CD4-positive, CD25-positive, alpha-beta regulatory T cell (primary cell): ENCODE results near the gene PGC. TPM values are rescaled to one million over a fixed set of nuclear protein-coding genes. Genes with fewer than 3 reads are reported as not detected.
A peak's percentile ranks its signal among the peaks of the same experiment; 100 is the strongest.

ENCODE experiments used
- ATAC-seq, 2 donors: fragments of 150-1000 bp; cut with Tn5 transposase; one replicate each; pipeline ENCODE4 v1.10.0; 2021; ENCODE audit warnings: low read depth in 2 of 2, moderate number of reproducible peaks in 2 of 2, moderate library complexity in 1 of 2
- DNase-seq, 3 donors: peaks; one replicate each; pipeline versions ENCODE4 v3.0.0 to v3.0.0-alpha.2; 2012 to 2022; ENCODE audit warnings: mixed read lengths in 1 of 3
- H3K27ac ChIP-seq: one replicate; pipeline ENCODE4 v1.7.0; 2013; ENCODE audit warnings: mild to moderate bottlenecking, low read length; ENCODE audit not compliant: insufficient read depth, poor library complexity, severe bottlenecking
- H3K27me3 ChIP-seq: one replicate; pipeline ENCODE4 v1.7.0; 2013; ENCODE audit warnings: low read length; ENCODE audit not compliant: control insufficient read depth, insufficient read depth
- H3K36me3 ChIP-seq: one replicate; pipeline ENCODE4 v1.7.0; 2013; ENCODE audit warnings: mild to moderate bottlenecking, low read length, moderate library complexity; ENCODE audit not compliant: control insufficient read depth, insufficient read depth
- H3K4me1 ChIP-seq: 2 replicates; pipeline ENCODE4 v1.7.0; 2013; ENCODE audit warnings: mild to moderate bottlenecking, low read length; ENCODE audit not compliant: insufficient read depth, control insufficient read depth, poor library complexity, severe bottlenecking
- H3K4me3 ChIP-seq: one replicate; pipeline ENCODE4 v1.7.0; 2013; ENCODE audit warnings: low read depth, mild to moderate bottlenecking, low read length, moderate library complexity
- H3K9me3 ChIP-seq, 2 experiments: 1 replicate in 1 of 2; 2 replicates in 1 of 2; pipeline ENCODE4 v1.7.0; 2013; ENCODE audit warnings: low read length in 2 of 2, mild to moderate bottlenecking in 1 of 2, moderate library complexity in 1 of 2; ENCODE audit not compliant: control insufficient read depth in 2 of 2
- H3K27ac Mint-ChIP-seq, 3 donors: one replicate each; pipeline ENCODE4 v1.8.0; 2020 to 2022; ENCODE audit warnings: mild to moderate bottlenecking in 3 of 3, mixed read lengths in 3 of 3, moderate library complexity in 2 of 3
- H3K27me3 Mint-ChIP-seq: one replicate; pipeline ENCODE4 v1.8.0; 2022; ENCODE audit warnings: mild to moderate bottlenecking, mixed read lengths
- H3K36me3 Mint-ChIP-seq: one replicate; pipeline ENCODE4 v1.8.0; 2020; ENCODE audit warnings: mixed read lengths
- H3K4me1 Mint-ChIP-seq, 4 donors: one replicate each; pipeline ENCODE4 v1.8.0; 2020 to 2022; ENCODE audit warnings: mixed read lengths in 4 of 4, mild to moderate bottlenecking in 1 of 4
- H3K4me3 Mint-ChIP-seq, 4 donors: one replicate each; pipeline ENCODE4 v1.8.0; 2020 to 2022; ENCODE audit warnings: mild to moderate bottlenecking in 4 of 4, mixed read lengths in 4 of 4, moderate library complexity in 3 of 4
- H3K9me3 Mint-ChIP-seq, 7 donors: one replicate each; pipeline ENCODE4 v1.8.0; 2020 to 2022; ENCODE audit warnings: mixed read lengths in 7 of 7, mild to moderate bottlenecking in 3 of 7, moderate library complexity in 2 of 7
- polyA plus RNA-seq, 4 donors: library from polyadenylated mRNA; unstranded; fragments of 300-500 nt; fragmentation: Illumina TruSeq; gene quantifications; one replicate each; pipeline ENCODE4 v1.2.3, GENCODE V29; 2021
- total RNA-seq: library from RNA; stranded (reverse); gene quantifications from one replicate; pipeline ENCODE4 v1.2.3, GENCODE V29; 2022

Gene PGC
- total and polyA plus RNA-seq, 5 donors from 2014 or later: not detected

DNA sequence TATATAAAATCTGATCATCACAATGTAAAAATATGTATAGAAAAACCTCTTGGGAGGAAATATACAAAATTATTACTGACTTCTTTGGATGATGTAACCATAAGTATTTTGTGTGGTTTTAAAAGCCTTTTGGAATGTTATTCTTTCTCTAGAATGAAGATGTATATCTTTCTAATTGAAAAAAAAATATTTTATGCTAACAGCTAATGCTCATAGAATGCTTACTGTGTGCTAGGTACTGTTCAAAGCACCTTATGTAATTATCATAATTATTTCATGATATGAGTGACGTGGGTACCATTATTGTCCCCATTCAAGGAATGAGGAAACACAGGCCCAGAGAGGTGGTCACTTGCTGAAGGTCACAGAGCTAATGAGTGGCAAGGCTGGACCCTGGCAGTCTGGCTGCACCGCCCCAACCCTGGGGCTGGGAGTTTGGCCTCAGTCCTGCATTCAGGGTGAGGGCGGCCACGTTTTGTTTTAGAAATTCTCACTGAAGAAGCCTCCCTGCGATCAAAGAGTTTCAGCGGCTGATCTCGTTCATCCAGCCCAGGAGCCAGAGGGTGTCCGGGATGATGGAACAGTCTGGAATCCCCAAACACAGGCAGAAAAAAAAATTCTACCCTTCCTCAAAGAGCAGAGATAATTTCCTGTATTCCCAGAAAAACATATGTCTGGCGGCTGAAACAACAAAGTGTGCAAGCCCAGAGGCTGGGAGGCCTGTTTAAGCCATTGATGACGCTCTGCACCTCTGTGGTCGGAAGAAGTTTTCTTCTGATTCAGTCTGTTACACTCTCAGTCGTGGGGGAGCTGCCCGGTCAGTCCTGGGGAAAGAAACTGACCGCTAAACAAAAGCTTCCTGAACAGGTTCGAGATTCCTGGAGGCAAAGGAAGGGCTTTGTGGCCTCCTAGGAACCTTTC is 49.1 kb downstream of the PGC start:
- H3K4me3 ChIP-seq: no peak overlapping the region
- ATAC-seq (no peak), DNase-seq (no peak)
- H3K4me3 Mint-ChIP-seq: peak overlapping the region in 1 of 4 donors; percentile 85
- H3K36me3 ChIP-seq: no peaks in the 10 kb centered on the region
- H3K27me3 Mint-ChIP-seq: no peaks in the 10 kb centered on the region
- no peaks in the 10 kb centered on the region for H3K27me3 ChIP-seq
- no peak overlapping the region for H3K27ac Mint-ChIP-seq
- no peak overlapping the region for H3K27ac ChIP-seq
- peaks cover 0 to 7% (median 0%) of the 10 kb centered on the region in 4 donors for H3K4me1 Mint-ChIP-seq
- H3K9me3 ChIP-seq: no peaks in the 10 kb centered on the region
- no peaks in the 10 kb centered on the region for H3K36me3 Mint-ChIP-seq
- H3K4me1 ChIP-seq: no peaks in the 10 kb centered on the region
- no peaks in the 10 kb centered on the region for H3K9me3 Mint-ChIP-seq

DNA sequence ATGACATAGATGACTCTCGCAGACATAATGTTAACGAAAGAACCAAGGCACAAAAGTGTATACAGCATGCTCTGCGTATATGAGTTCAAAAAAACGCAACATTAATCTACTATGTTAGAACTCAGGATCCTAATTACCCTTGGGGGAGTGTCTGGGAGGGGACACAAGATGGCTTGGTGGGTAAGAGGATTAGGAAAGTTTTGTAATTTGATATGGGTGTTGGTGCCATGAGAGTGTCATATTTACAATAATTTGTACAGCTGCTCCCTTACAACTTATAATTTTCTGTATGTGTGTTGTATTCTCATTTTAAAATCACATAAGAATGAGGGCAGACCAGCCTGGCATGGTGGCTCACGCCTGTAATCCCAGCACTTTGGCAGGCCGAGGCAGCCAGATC is 50.4 kb downstream of the PGC start:
- Mint-ChIP-seq H3K9me3 (no peaks in the 10 kb centered on the region), H3K27me3 (no peaks in the 10 kb centered on the region), H3K27ac (no peak overlapping the region), H3K36me3 (peaks cover 4% of the 10 kb centered on the region), H3K4me1 (peaks cover 0 to 10% (median 0%) of the 10 kb centered on the region in 4 donors), H3K4me3 (no peak overlapping the region)
- ATAC-seq (no peak), DNase-seq (no peak)
- Histone ChIP-seq H3K27ac (no peak overlapping the region), H3K9me3 (no peaks in the 10 kb centered on the region), H3K4me3 (no peak overlapping the region), H3K4me1 (no peaks in the 10 kb centered on the region), H3K27me3 (no peaks in the 10 kb centered on the region), H3K36me3 (no peaks in the 10 kb centered on the region)

GRCh38 chr6:41695825-41696224 is 51.4 kb downstream of the PGC start:
- Histone ChIP-seq H3K36me3 (no peaks in the 10 kb centered on the region), H3K27me3 (no peaks in the 10 kb centered on the region), H3K4me3 (no peak overlapping the region), H3K4me1 (no peaks in the 10 kb centered on the region), H3K9me3 (no peaks in the 10 kb centered on the region), H3K27ac (no peak overlapping the region)
- DNase-seq (no peak), ATAC-seq (no peak)
- Mint-ChIP-seq H3K4me1 (peaks cover 0 to 4% (median 0%) of the 10 kb centered on the region in 4 donors), H3K27me3 (no peaks in the 10 kb centered on the region), H3K9me3 (no peaks in the 10 kb centered on the region), H3K36me3 (peaks cover 9% of the 10 kb centered on the region), H3K27ac (no peak overlapping the region), H3K4me3 (no peak overlapping the region)

- peaks cover 3% of the 10 kb centered on the region for H3K36me3 ChIP-seq
- H3K9me3 ChIP-seq: no peaks in the 10 kb centered on the region
- H3K4me3 Mint-ChIP-seq: no peak overlapping the region
- H3K9me3 Mint-ChIP-seq: no peaks in the 10 kb centered on the region
- no peaks in the 10 kb centered on the region for H3K27me3 Mint-ChIP-seq
- H3K27ac ChIP-seq: no peak overlapping the region
- no peaks in the 10 kb centered on the region for H3K27me3 ChIP-seq
- H3K27ac Mint-ChIP-seq: peak overlapping the region in 2 of 3 donors; percentile 60 to 82
- no peaks in the 10 kb centered on the region for H3K4me1 ChIP-seq
- DNase-seq: no peak
- H3K4me3 ChIP-seq: no peak overlapping the region
- no peak for ATAC-seq
- peaks cover 14% of the 10 kb centered on the region for H3K36me3 Mint-ChIP-seq
- peaks cover 0 to 4% (median 0%) of the 10 kb centered on the region in 4 donors for H3K4me1 Mint-ChIP-seq
Observed at GRCh38 chr6:41694815-41695526, 52.2 kb downstream of the PGC start.

GRCh38 chr6:41693281-41694240 is 53.6 kb downstream of the PGC start:
- Histone ChIP-seq H3K4me1 (no peaks in the 10 kb centered on the region), H3K27ac (no peak overlapping the region), H3K4me3 (no peak overlapping the region), H3K27me3 (no peaks in the 10 kb centered on the region), H3K36me3 (peaks cover 3% of the 10 kb centered on the region), H3K9me3 (no peaks in the 10 kb centered on the region)
- DNase-seq (no peak), ATAC-seq (no peak)
- no peaks in the 10 kb centered on the region for H3K9me3 Mint-ChIP-seq
- H3K36me3 Mint-ChIP-seq: peaks cover 14% of the 10 kb centered on the region
- no peak overlapping the region for H3K27ac Mint-ChIP-seq
- peaks cover 0 to 4% (median 0%) of the 10 kb centered on the region in 4 donors for H3K4me1 Mint-ChIP-seq
- no peaks in the 10 kb centered on the region for H3K27me3 Mint-ChIP-seq
- no peak overlapping the region for H3K4me3 Mint-ChIP-seq

- Histone ChIP-seq H3K36me3 (peaks cover 3% of the 10 kb centered on the region), H3K4me3 (no peak overlapping the region), H3K27me3 (no peaks in the 10 kb centered on the region), H3K4me1 (no peaks in the 10 kb centered on the region), H3K9me3 (no peaks in the 10 kb centered on the region), H3K27ac (no peak overlapping the region)
- Mint-ChIP-seq H3K4me1 (peaks cover 0 to 6% (median 0%) of the 10 kb centered on the region in 4 donors), H3K27ac (no peak overlapping the region), H3K4me3 (no peak overlapping the region), H3K36me3 (peaks cover 14% of the 10 kb centered on the region), H3K9me3 (no peaks in the 10 kb centered on the region), H3K27me3 (no peaks in the 10 kb centered on the region)
- ATAC-seq (no peak), DNase-seq (no peak)
Observed at GRCh38 chr6:41692730-41693129, 54.5 kb downstream of the PGC start.

- Mint-ChIP-seq H3K27me3 (no peaks in the 10 kb centered on the region), H3K9me3 (no peaks in the 10 kb centered on the region), H3K4me3 (no peak overlapping the region), H3K27ac (no peak overlapping the region), H3K4me1 (peaks cover 0 to 6% (median 0%) of the 10 kb centered on the region in 4 donors), H3K36me3 (peaks cover 16% of the 10 kb centered on the region)
- DNase-seq (no peak), ATAC-seq (no peak)
- Histone ChIP-seq H3K9me3 (no peaks in the 10 kb centered on the region), H3K27me3 (no peaks in the 10 kb centered on the region), H3K4me1 (no peaks in the 10 kb centered on the region), H3K27ac (no peak overlapping the region), H3K4me3 (no peak overlapping the region), H3K36me3 (peaks cover 3% of the 10 kb centered on the region)
Observed at GRCh38 chr6:41692080-41692675, 55.0 kb downstream of the PGC start.
